ENCODE measurements around the gene TRIM21.
"Not testable (repeated sequence)": the region's sequence is repeated elsewhere in the genome, so short reads cannot be mapped to it uniquely, and the experiment has no call there.

The TRIM21 gene

DNA sequence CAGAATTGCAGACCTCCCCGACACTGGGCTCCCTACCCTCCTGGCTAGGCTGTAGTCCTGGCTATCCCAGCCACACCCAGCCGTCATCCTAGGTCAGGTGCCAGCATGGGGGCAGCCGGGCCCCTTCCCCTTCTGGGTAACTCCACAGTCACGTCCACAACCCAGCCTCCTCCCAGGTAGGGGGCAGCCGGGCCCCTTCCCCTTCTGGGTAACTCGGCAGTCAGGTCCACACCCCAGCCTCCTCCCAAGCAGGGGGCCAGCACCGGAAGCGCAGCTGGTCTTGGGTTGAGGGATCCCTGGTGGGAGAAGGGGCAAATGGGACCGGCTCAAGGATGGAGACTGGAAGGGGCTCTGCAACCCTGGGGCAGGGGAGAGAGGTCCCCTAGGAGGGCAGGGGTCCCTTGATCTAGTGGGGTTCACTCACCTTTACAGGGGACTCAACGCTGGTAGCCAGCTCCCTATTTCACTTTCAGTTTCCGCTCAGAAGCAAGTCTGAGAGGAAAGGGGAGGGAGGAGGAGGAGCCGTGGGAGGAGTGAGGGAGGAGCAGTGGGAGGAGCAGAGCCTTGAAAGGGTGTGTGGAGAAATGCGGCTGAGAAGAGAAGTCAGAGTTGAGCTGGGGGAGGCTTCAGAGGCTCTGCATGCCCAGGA, at the start of gene TRIM21:
TRIM21 (minus strand) TSS at position 494 of the 649 bp plus-strand sequence. CDS start 3,293 bp downstream, outside the sequence.
- DNase-seq (ENCODE audit: low spot score in 2 of 2) (peak; percentile 86 to 90), ATAC-seq (replicated peaks; ENCODE audit: extremely low read depth, poor library complexity, severe bottlenecking) (peak; percentile 98)
- Mint-ChIP-seq H3K27me3 (peaks cover 24% of the 10 kb centered on the region), H3K36me3 (ENCODE audit: insufficient read depth) (peaks cover 14% of the 10 kb centered on the region), H3K4me3 (peak within 1 kb of the TSS; percentile 92), H3K4me1 (peaks cover 49% of the 10 kb centered on the region), H3K27ac (ENCODE audit: low read depth) (peak within 1 kb of the TSS; percentile 93), H3K9me3 (peaks cover 6% of the 10 kb centered on the region)

DNA sequence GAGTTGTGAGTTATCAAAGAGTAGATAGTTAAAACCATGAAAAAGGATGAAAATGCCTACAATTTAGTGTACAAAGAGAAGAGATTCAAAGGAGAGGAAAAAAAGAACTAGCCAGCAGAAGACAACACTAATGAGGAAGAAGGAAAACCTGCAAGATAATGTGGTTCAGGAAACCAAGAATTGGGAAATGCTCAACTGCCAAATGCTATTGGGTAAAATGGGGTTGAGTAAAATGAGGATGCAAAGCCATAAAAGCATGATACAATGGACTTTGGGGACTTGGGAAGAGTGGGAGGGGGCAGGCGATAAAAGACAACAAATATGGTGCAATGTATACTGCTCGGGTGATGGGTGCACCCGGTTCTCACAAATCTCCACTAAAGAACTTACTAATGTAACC, 48.0 kb upstream of the TRIM21 start:
- Mint-ChIP-seq H3K27me3 (peaks cover 24% of the 10 kb centered on the region), H3K27ac (ENCODE audit: low read depth) (no peak overlapping the region), H3K36me3 (ENCODE audit: insufficient read depth) (no peaks in the 10 kb centered on the region), H3K9me3 (no peaks in the 10 kb centered on the region), H3K4me3 (no peak overlapping the region), H3K4me1 (no peaks in the 10 kb centered on the region)
- no peak for DNase-seq (ENCODE audit: low spot score in 2 of 2)
- no peak for ATAC-seq (replicated peaks; ENCODE audit: extremely low read depth, poor library complexity, severe bottlenecking)

DNA sequence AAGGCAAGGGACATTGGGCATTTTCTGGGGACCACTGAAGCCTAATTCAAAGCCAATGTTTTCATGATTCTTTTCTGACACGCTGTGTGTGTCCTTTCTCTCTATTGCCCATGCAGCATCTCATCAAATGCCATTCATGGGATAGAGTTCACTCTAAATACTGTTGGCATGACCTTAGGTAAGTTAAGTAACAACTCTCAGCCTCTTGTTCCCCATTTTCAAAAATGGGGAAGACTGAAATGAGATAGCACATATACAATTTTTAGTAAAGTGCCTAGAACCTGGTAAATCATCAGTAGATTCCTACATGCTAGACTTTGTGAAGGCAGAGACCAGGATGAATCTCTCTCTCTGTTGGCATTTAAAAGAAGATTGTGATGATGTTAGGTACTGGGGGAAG, 42.9 kb upstream of the TRIM21 start:
- no peak for DNase-seq (ENCODE audit: low spot score in 2 of 2)
- Mint-ChIP-seq H3K36me3 (ENCODE audit: insufficient read depth) (no peaks in the 10 kb centered on the region), H3K27ac (ENCODE audit: low read depth) (no peak overlapping the region), H3K9me3 (no peaks in the 10 kb centered on the region), H3K4me3 (no peak overlapping the region), H3K4me1 (no peaks in the 10 kb centered on the region), H3K27me3 (peaks cover 68% of the 10 kb centered on the region)
- no peak for ATAC-seq (replicated peaks; ENCODE audit: extremely low read depth, poor library complexity, severe bottlenecking)

DNA sequence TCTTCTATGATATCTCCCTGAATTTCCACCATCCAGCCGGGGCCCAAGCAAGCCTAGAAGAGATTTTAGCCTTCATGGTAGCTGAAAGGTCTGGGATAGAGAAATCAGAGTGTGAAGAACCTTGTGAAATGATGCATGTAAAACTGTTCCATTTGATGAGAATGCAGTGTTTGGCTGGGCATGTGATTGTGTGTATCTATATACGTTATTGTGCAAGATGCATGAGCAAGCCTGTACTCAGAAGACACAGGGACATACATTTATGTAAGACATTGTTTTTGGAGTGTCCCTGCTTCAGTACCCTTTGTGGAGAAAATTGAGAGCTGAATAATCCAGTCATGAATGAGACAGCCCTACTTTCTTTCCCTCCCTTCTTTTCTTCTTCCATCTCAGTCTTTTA, 40.4 kb upstream of the TRIM21 start:
- no peaks in the 10 kb centered on the region for H3K9me3 Mint-ChIP-seq
- DNase-seq (ENCODE audit: low spot score in 2 of 2) (no peak), ATAC-seq (replicated peaks; ENCODE audit: extremely low read depth, poor library complexity, severe bottlenecking) (no peak)
- H3K27ac Mint-ChIP-seq (ENCODE audit: low read depth) = no peak overlapping the region
- peaks cover 78% of the 10 kb centered on the region for H3K27me3 Mint-ChIP-seq
- no peaks in the 10 kb centered on the region for H3K4me1 Mint-ChIP-seq
- H3K4me3 Mint-ChIP-seq = no peak overlapping the region
- H3K36me3 Mint-ChIP-seq (ENCODE audit: insufficient read depth) = no peaks in the 10 kb centered on the region

DNA sequence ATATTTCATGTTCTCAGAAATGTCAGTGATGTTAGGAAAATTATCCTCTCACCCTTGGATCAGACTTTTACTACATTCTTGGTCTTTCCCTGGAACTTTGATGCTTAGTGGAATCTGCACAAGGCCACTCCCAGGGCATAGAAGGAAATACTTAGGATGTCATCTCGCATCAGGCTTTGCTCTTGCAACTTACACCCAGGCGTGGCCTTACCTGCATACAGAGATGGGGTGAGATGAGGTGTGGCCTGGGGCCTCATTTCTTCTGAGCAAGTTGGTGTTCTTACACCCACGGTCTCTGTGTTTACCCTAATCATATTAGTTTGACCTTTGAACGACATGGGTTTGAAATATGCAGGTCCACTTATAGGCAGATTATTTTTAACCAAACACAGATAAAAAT, 36.5 kb upstream of the TRIM21 start:
- peaks cover 51% of the 10 kb centered on the region for H3K27me3 Mint-ChIP-seq

DNA sequence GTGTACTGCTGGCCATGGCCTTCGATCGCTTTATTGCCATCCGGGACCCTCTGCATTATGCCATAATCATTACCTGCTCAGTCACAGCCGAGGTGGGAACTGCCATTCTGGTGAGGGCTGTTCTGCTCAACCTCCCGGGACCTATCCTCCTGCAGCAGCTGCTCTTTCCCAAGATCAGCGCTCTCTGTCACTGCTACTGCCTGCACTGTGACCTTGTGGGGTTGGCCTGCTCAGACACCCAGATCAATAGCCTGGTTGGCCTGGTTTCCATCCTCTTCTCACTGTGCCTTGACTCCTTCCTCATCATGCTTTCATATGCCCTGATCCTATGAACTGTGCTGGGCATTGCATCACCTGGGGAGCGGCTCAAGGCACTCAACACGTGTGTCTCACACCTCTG, 24.9 kb upstream of the TRIM21 start:
- DNase-seq (ENCODE audit: low spot score in 2 of 2) (no peak), ATAC-seq (replicated peaks; ENCODE audit: extremely low read depth, poor library complexity, severe bottlenecking) (no peak)
- Mint-ChIP-seq H3K27me3 (peaks cover 17% of the 10 kb centered on the region), H3K9me3 (no peaks in the 10 kb centered on the region), H3K27ac (ENCODE audit: low read depth) (no peak overlapping the region), H3K4me1 (no peaks in the 10 kb centered on the region), H3K4me3 (no peak overlapping the region), H3K36me3 (ENCODE audit: insufficient read depth) (no peaks in the 10 kb centered on the region)

More for the DNA sequence above, 36.5 kb upstream of the TRIM21 start:
- Mint-ChIP-seq H3K27ac (ENCODE audit: low read depth) (no peak overlapping the region), H3K36me3 (ENCODE audit: insufficient read depth) (no peaks in the 10 kb centered on the region), H3K4me1 (no peaks in the 10 kb centered on the region), H3K9me3 (no peaks in the 10 kb centered on the region), H3K4me3 (no peak overlapping the region)
- DNase-seq (ENCODE audit: low spot score in 2 of 2) (no peak), ATAC-seq (replicated peaks; ENCODE audit: extremely low read depth, poor library complexity, severe bottlenecking) (no peak)

DNA sequence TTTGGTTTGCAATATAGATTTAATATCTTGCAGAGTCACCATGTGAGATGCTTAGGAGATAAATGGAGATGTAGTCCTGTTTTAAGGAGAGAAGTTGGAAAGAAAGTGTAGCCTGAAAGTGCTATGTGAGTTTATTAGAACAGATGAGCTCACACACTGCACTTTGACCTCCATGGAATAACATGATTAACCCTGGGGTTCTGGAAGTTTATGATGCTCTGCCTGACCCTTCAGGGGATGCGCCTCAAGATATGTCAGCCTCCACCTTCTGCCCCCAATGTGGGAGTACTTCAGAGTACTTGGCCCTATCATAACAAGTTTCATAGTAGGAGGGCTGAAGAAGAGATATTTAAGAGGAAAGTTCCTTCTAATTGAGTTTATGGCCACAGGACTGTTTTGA, 23.3 kb upstream of the TRIM21 start:
- ATAC-seq (replicated peaks; ENCODE audit: extremely low read depth, poor library complexity, severe bottlenecking) (no peak), DNase-seq (ENCODE audit: low spot score in 2 of 2) (no peak)
- no peaks in the 10 kb centered on the region for H3K9me3 Mint-ChIP-seq
- peaks cover 12% of the 10 kb centered on the region for H3K27me3 Mint-ChIP-seq
- H3K36me3 Mint-ChIP-seq (ENCODE audit: insufficient read depth) = no peaks in the 10 kb centered on the region
- no peak overlapping the region for H3K4me3 Mint-ChIP-seq
- H3K27ac Mint-ChIP-seq (ENCODE audit: low read depth) = no peak overlapping the region
- no peaks in the 10 kb centered on the region for H3K4me1 Mint-ChIP-seq

DNA sequence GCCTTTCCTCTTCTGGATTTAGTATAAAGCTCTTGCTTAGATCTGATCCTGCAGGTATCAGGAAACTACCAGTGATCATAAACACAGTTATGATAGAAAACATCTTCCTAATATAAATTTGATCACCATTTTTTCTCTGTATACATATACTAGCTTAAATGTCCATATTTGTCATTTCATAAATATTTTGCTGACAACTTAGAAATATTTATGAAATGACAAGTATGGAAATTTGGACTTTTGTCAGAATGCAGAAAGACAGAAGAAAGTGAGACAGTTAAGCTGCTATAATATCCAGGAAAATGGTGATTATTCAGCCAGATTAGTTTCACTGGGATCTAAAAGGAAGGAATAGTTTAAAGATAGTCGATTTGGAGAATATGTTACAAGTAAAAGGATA, 22.8 kb upstream of the TRIM21 start:
- Mint-ChIP-seq H3K4me3 (no peak overlapping the region), H3K27ac (ENCODE audit: low read depth) (no peak overlapping the region), H3K4me1 (no peaks in the 10 kb centered on the region), H3K27me3 (peaks cover 9% of the 10 kb centered on the region), H3K36me3 (ENCODE audit: insufficient read depth) (no peaks in the 10 kb centered on the region), H3K9me3 (no peaks in the 10 kb centered on the region)
- ATAC-seq (replicated peaks; ENCODE audit: extremely low read depth, poor library complexity, severe bottlenecking) (no peak), DNase-seq (ENCODE audit: low spot score in 2 of 2) (no peak)

DNA sequence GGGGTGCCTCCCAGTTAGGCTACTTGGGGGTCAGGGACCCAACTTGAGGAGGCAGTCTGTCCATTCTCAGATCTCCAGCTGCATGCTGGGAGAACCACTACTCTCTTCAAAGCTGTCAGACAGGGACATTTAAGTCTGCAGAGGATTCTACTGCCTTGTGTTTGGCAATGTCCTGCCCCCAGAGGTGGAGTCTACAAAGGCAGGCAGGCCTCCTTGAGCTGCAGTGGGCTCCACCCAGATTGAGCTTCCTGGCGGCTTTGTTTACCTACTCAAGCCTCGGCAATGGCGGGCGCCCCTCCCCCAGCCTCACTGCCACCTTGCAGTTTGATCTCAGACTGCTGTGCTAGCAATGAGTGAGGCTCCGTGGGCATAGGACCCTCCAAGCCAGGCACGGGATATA, 12.7 kb upstream of the TRIM21 start:
- not testable (repeated sequence) for H3K27ac Mint-ChIP-seq (ENCODE audit: low read depth); ATAC-seq (replicated peaks; ENCODE audit: extremely low read depth, poor library complexity, severe bottlenecking); H3K4me1 Mint-ChIP-seq; H3K9me3 Mint-ChIP-seq; H3K36me3 Mint-ChIP-seq (ENCODE audit: insufficient read depth); H3K4me3 Mint-ChIP-seq; DNase-seq (ENCODE audit: low spot score in 2 of 2)
- H3K27me3 Mint-ChIP-seq = peaks cover 61% of the 10 kb centered on the region

DNA sequence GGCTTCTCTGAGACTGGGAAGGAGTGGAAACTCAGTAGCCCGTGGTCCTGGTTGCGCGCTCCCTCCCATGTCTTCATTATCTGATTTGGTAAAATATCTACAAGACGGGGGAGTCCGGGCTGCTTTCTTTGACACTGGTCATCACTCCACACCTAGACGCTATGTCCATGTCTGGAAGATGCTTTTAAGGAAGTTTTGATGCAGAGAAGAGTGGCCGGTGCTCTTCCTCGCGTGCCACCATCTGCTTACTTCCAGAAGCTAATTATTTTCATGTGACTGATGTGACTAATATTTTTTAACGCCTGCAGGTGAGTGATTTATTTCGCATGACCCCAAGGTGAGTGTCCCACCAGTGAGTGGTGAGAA, 339 bp upstream of the TRIM21 start:
- Mint-ChIP-seq H3K4me1 (peaks cover 46% of the 10 kb centered on the region), H3K27me3 (peaks cover 29% of the 10 kb centered on the region), H3K36me3 (ENCODE audit: insufficient read depth) (peaks cover 9% of the 10 kb centered on the region), H3K9me3 (peaks cover 8% of the 10 kb centered on the region), H3K27ac (ENCODE audit: low read depth) (peak overlapping the region; percentile 93), H3K4me3 (peak overlapping the region; percentile 92)
- no peak for DNase-seq (ENCODE audit: low spot score in 2 of 2)
- ATAC-seq (replicated peaks; ENCODE audit: extremely low read depth, poor library complexity, severe bottlenecking) = no peak

DNA sequence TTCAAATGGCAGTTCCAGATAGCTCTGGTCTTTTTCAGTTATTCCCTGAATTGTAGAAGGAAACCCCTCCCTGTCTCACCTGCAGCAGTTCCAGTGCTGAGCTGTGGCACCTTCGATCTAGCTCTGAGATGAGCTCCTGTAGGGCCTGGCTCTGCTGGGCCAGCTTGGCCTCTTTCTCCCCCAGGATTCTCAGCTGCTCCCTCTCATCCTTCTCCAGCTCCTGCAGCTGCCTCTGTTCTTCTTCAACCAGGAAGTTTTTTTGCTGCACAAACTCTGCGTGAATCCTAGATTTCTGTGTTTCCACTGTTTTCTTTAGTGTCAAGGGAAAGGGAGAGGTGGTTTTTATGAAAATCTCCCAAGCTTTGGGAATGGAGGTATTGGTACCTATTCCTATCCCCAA, 5.3 kb downstream of the TRIM21 start:
- no peaks in the 10 kb centered on the region for H3K27me3 Mint-ChIP-seq
- H3K27ac Mint-ChIP-seq (ENCODE audit: low read depth) = peak overlapping the region; percentile 62
- no peak for DNase-seq (ENCODE audit: low spot score in 2 of 2)
- no peak for ATAC-seq (replicated peaks; ENCODE audit: extremely low read depth, poor library complexity, severe bottlenecking)
- no peaks in the 10 kb centered on the region for H3K9me3 Mint-ChIP-seq
- peaks cover 48% of the 10 kb centered on the region for H3K36me3 Mint-ChIP-seq (ENCODE audit: insufficient read depth)
- H3K4me3 Mint-ChIP-seq = no peak overlapping the region
- H3K4me1 Mint-ChIP-seq = peaks cover 44% of the 10 kb centered on the region

DNA sequence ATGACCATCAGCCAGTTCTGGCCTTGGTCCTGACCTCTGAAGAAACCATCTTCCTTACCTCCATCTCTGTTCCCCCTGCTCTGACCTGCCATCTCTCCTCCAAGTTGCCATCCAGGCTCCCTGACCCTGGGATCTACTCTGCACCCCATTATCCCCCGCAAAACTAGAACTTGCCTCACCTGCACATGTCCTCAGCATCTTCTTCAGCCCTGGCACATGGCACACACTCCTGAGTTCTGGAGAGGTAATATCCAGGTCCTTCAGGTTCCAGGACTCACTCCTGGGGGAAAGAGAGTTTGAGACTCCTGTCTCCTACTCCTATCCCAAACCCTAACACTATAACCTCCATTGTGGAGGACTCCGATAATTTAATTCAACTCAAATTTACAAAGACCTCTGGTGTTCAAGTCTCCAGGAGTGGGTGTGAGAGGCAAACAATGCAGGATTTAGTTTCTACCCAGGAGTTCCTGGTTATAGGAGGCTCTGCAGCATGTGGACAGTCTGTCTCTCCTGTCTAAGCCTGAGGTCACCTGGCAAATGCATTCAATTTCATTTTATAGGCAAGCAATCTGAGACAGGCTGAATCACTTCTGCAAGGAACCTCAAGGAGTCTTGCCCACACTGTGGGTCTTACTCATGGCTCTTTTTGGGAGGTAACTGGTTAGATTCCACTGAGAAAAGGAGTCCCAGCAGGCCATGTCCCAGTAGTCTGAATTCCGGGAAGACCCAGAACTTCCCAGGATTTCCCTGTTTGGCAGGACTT, 7.3 kb downstream of the TRIM21 start:
- Mint-ChIP-seq H3K27me3 (no peaks in the 10 kb centered on the region), H3K36me3 (ENCODE audit: insufficient read depth) (peaks cover 43% of the 10 kb centered on the region), H3K9me3 (no peaks in the 10 kb centered on the region), H3K4me3 (no peak overlapping the region), H3K27ac (ENCODE audit: low read depth) (no peak overlapping the region), H3K4me1 (peaks cover 27% of the 10 kb centered on the region)
- ATAC-seq (replicated peaks; ENCODE audit: extremely low read depth, poor library complexity, severe bottlenecking) = no peak
- no peak for DNase-seq (ENCODE audit: low spot score in 2 of 2)

DNA sequence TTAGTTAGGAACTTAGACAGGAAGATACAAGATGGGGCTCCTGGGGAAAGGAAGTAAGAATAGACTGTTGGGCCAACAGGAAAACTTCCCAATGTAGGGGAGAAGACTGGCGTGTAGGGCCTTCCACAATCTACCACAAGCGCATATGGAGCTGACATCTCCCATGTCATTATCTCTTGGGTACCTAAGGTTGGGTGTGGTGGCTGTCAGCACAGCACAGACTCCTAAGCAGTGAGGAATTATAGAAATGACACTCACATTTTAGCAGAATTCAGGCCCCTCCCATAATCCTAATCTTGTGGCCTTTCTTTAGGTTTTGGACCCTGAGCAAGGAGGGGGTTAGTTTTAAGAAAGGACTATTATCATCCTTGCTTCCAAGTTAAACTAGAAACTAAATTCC, 11.6 kb downstream of the TRIM21 start:
- H3K4me3 Mint-ChIP-seq = no peak overlapping the region
- no peak overlapping the region for H3K27ac Mint-ChIP-seq (ENCODE audit: low read depth)
- H3K36me3 Mint-ChIP-seq (ENCODE audit: insufficient read depth) = peaks cover 27% of the 10 kb centered on the region
- no peaks in the 10 kb centered on the region for H3K4me1 Mint-ChIP-seq
- DNase-seq (ENCODE audit: low spot score in 2 of 2) = no peak
- H3K9me3 Mint-ChIP-seq = no peaks in the 10 kb centered on the region
- H3K27me3 Mint-ChIP-seq = no peaks in the 10 kb centered on the region
- ATAC-seq (replicated peaks; ENCODE audit: extremely low read depth, poor library complexity, severe bottlenecking) = no peak
